IMR-90 (cell line): ENCODE data around the gene C19orf25. TPM values are rescaled to one million over a fixed set of nuclear protein-coding genes. Genes with fewer than 3 reads are reported as not detected.

Source experiments
- ATAC-seq: fragments of 200-7000 bp; cut with Tn5 transposase; 2 replicates; pipeline ENCODE4 v1.9.1; 2020; ENCODE audit warnings: low read depth, mild to moderate bottlenecking, moderate library complexity
- BruUV-seq: library from RNA; stranded (reverse); fragments of 400-500 nt; replicated peaks from 2 replicates; lab custom pipeline; 2021; lab: Mats Ljungman, UMichigan
- CTCF ChIA-PET: fragments of 300-600 bp; formaldehyde crosslinking; extraction: SDS; loops from one replicate; lab custom pipeline; 2021; ENCODE audit warnings: antibody characterized with exemption; lab: Yijun Ruan, JAX
- POLR2A ChIA-PET: fragments of 300-600 bp; sonication (Branson Sonifier 250); formaldehyde crosslinking; loops from one replicate; lab custom pipeline; 2022; ENCODE audit warnings: antibody characterized with exemption; ENCODE audit not compliant: unreplicated experiment; lab: Charles Lee
- DNase-seq: peaks from one replicate; pipeline ENCODE4 v3.0.0; 2013
- H2AFZ ChIP-seq: replicated peaks from 2 replicates; pipeline ENCODE3; 2013; ENCODE audit warnings: low read length, mild to moderate bottlenecking; ENCODE audit not compliant: poor library complexity
- H2AK5ac ChIP-seq: 2 replicates; pipeline ENCODE4 v1.6.1; 2013; ENCODE audit warnings: low read depth, low read length, inconsistent platforms
- H2AK9ac ChIP-seq: replicated peaks from 2 replicates; pipeline ENCODE3; 2013; ENCODE audit warnings: mild to moderate bottlenecking, low read depth, low read length, moderate library complexity; ENCODE audit not compliant: poor library complexity
- H2BK120ac ChIP-seq: 2 replicates; pipeline ENCODE4 v1.6.1; 2013; ENCODE audit warnings: low read depth, low read length, inconsistent platforms
- H2BK15ac ChIP-seq: 3 replicates; pipeline ENCODE4 v1.6.1; 2013; ENCODE audit warnings: low read depth, low read length, inconsistent platforms
- H2BK20ac ChIP-seq: 2 replicates; pipeline ENCODE4 v1.6.1; 2013; ENCODE audit warnings: low read depth, mild to moderate bottlenecking, inconsistent platforms, low read length, moderate library complexity
- H2BK5ac ChIP-seq: 2 replicates; pipeline ENCODE4 v1.6.1; 2013; ENCODE audit warnings: mild to moderate bottlenecking, low read depth, low read length, inconsistent platforms; ENCODE audit not compliant: poor library complexity, severe bottlenecking
- H3K14ac ChIP-seq: replicated peaks from 2 replicates; pipeline ENCODE4 v1.6.1; 2013; ENCODE audit warnings: low read depth, low read length, inconsistent platforms
- H3K18ac ChIP-seq: 2 replicates; pipeline ENCODE4 v1.6.1; 2013; ENCODE audit warnings: low read depth, low read length, control low read depth
- H3K23ac ChIP-seq: 2 replicates; pipeline ENCODE4 v1.6.1; 2013; ENCODE audit warnings: low read depth, low read length, inconsistent platforms
- H3K27ac ChIP-seq: 2 replicates; pipeline ENCODE4 v1.5.1; 2013; ENCODE audit warnings: mild to moderate bottlenecking, control low read depth, low read length; ENCODE audit not compliant: insufficient read depth
- H3K27me3 ChIP-seq: 2 replicates; pipeline ENCODE4 v1.6.1; 2013; ENCODE audit warnings: low read length; ENCODE audit not compliant: control insufficient read depth, insufficient read depth
- H3K36me3 ChIP-seq: 2 replicates; pipeline ENCODE4 v1.6.1; 2013; ENCODE audit warnings: low read length, mixed read lengths; ENCODE audit not compliant: control insufficient read depth, insufficient read depth
- H3K4ac ChIP-seq: 2 replicates; pipeline ENCODE4 v1.6.1; 2013; ENCODE audit warnings: low read depth, low read length, inconsistent platforms
- H3K4me1 ChIP-seq: 2 replicates; pipeline ENCODE4 v1.6.1; 2013; ENCODE audit warnings: low read length, mixed read lengths; ENCODE audit not compliant: control insufficient read depth, insufficient read depth
- H3K4me2 ChIP-seq: 2 replicates; pipeline ENCODE4 v1.6.1; 2013; ENCODE audit warnings: low read depth, mild to moderate bottlenecking, control low read depth, low read length, moderate library complexity
- H3K4me3 ChIP-seq: 2 replicates; pipeline ENCODE4 v1.5.1; 2013; ENCODE audit warnings: low read depth, mild to moderate bottlenecking, control low read depth, low read length, moderate library complexity; ENCODE audit not compliant: insufficient read depth
- H3K56ac ChIP-seq: 2 replicates; pipeline ENCODE4 v1.6.1; 2013; ENCODE audit warnings: low read length, inconsistent platforms; ENCODE audit not compliant: insufficient read depth; ENCODE audit errors: extremely low read depth
- H3K79me1 ChIP-seq, 2 experiments: 2 replicates each; pipeline ENCODE4 v1.6.1; 2013; ENCODE audit warnings: low read length in 2 of 2, inconsistent platforms in 1 of 2, low read depth in 1 of 2
- H3K9ac ChIP-seq: 2 replicates; pipeline ENCODE4 v1.6.1; 2013; ENCODE audit warnings: low read depth, low read length, control low read depth
- H3K9me1 ChIP-seq: 2 replicates; pipeline ENCODE4 v1.6.1; 2013; ENCODE audit warnings: low read length, inconsistent platforms; ENCODE audit not compliant: insufficient read depth
- H3K9me3 ChIP-seq: 2 replicates; pipeline ENCODE4 v1.6.1; 2013; ENCODE audit warnings: low read length; ENCODE audit not compliant: control insufficient read depth, insufficient read depth
- H4K20me1 ChIP-seq: 2 replicates; pipeline ENCODE4 v1.6.1; 2013; ENCODE audit warnings: low read length, inconsistent platforms; ENCODE audit not compliant: insufficient read depth
- H4K5ac ChIP-seq: 2 replicates; pipeline ENCODE4 v1.6.1; 2013; ENCODE audit warnings: mild to moderate bottlenecking, low read depth, low read length, control low read depth
- H4K8ac ChIP-seq, 2 experiments: 2 replicates each; pipeline ENCODE4 v1.6.1; 2013; ENCODE audit warnings: low read depth in 2 of 2, low read length in 2 of 2, control low read depth in 1 of 2, inconsistent platforms in 1 of 2
- H4K91ac ChIP-seq: 2 replicates; pipeline ENCODE4 v1.6.1; 2013; ENCODE audit warnings: low read depth, low read length, inconsistent platforms; ENCODE audit not compliant: insufficient read depth
- MAZ ChIP-seq: IDR thresholded peaks from 2 replicates; pipeline ENCODE4 v1.6.1; 2012; ENCODE audit warnings: low read depth, mild to moderate bottlenecking, low read length, improper control_type of control experiment, moderate library complexity, borderline replicate concordance
- SMC3 ChIP-seq: fragments of 150-350 bp; IDR thresholded peaks from 2 replicates; pipeline ENCODE4 v1.6.1; 2016; ENCODE audit warnings: low read depth, mild to moderate bottlenecking, antibody characterized with exemption, low read length, moderate library complexity
- WGBS, 2 experiments: methylation state at CpG; one replicate each; pipeline versions ENCODE4 v1.1.5 to v1.1.7; 2013; ENCODE audit warnings: missing lambda C conversion rate in 2 of 2; ENCODE audit not compliant: insufficient read length in 1 of 2; ENCODE audit errors: extremely low coverage in 2 of 2; 5-methylcytosine and 5-hydroxymethylcytosine counted together
- dilution Hi-C: fragments of 300-500 bp; cut with HindIII; formaldehyde crosslinking; loops from one replicate; pipeline ENCODE4 v1.14.3; 2018; ENCODE audit warnings: low sequenced_read_pairs; ENCODE audit not compliant: unreplicated experiment
- in situ Hi-C: fragments of 300-500 bp; cut with MboI; formaldehyde crosslinking; loops from 3 replicates; pipeline ENCODE4 v1.14.3; 2019; ENCODE audit warnings: low sequenced_read_pairs, inconsistent platforms, mixed read lengths
- intact Hi-C: fragments of 100-400 bp; cut with micrococcal nuclease; formaldehyde crosslinking; loops from 2 replicates; pipeline ENCODE4 v1.10.0; 2022
- polyA plus RNA-seq, 3 experiments: library from polyadenylated mRNA; depleted of rRNA; stranded (reverse); fragments of >200 nt; gene quantifications; 2 replicates each; pipeline ENCODE4 v1.2.3, GENCODE V29; 2012; ENCODE audit warnings: low replicate concordance in 1 of 3
- total RNA-seq: library from RNA; depleted of rRNA; stranded (reverse); fragments of >200 nt; gene quantifications from 2 replicates; pipeline ENCODE4 v1.2.3, GENCODE V29; 2012

C19orf25 gene
- total and polyA plus RNA-seq, 2 of the 4 experiments (the other 2 are of a cell fraction): 10.4 to 34.9 TPM

DNA sequence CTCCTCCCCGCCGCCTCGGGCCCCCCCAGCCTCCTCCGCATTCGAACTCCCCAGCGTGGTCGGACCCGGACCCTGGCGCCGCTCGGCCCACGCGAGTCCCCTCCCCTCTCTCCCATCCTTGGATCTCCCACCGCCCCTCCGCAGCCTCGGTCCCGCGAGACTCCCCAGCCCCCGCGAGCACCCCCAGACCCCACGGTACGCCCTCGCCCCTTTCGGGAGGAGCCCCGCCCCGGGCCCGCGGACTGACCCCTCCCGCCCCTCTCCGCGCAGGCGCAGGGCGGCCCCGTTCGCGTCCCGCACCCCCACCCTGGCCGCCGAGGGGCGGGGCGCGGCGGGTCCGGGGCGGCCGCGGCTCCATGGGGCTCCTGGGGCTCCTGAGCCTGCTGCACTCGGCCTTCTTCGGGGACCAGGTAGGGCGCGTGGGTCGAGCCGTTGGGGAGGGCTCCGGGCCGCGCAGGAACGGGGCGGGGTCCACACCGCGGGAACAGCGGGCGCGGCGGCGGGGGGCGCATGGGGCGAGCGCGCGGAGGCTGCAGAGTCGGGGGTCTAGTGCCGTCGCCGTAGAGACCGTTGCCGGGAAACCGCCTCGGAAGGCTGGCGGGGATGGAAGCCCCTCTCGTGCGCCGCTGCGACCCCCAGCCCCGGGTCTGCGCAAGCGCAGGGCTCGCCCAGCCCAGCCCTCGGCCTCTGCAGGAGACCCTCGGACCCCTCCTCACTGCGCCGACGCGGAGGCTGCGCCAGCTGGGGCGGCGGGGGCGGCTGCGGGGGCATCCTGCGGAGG, 32.9 kb downstream of the C19orf25 start:
- Histone ChIP-seq H3K56ac (no peak overlapping the region), H3K36me3 (peaks cover 15% of the 10 kb centered on the region), H3K27ac (no peak overlapping the region), H2BK120ac (no peak overlapping the region), H3K79me1 (peaks cover 11 to 19% of the 10 kb centered on the region in 2 experiments; a peak in 3 of 4 replicates), H3K4me1 (peaks cover 5% of the 10 kb centered on the region; the same call in 1 of the 2 replicates), H2AFZ (peak overlapping the region; percentile 85), H2BK20ac (no peak overlapping the region), H2AK5ac (no peak overlapping the region), H3K4me3 (peak overlapping the region; percentile 47), H3K23ac (no peak overlapping the region), H2BK15ac (no peak overlapping the region), H3K14ac (no peak overlapping the region), H3K9me3 (no peaks in the 10 kb centered on the region), H4K5ac (no peak overlapping the region), H2AK9ac (peak overlapping the region; percentile 65), H3K4ac (no peak overlapping the region), H3K27me3 (peaks cover 42% of the 10 kb centered on the region), H2BK5ac (no peak overlapping the region), H4K8ac (no peak overlapping the region; a peak in 1 of 4 replicates), H4K91ac (no peak overlapping the region), H3K9ac (0 out of 2 replicates have a peak overlapping the region, but pooled peaks have one; percentile 29), H3K9me1 (no peaks in the 10 kb centered on the region), H3K4me2 (peak overlapping the region; percentile 65; the same call in 1 of the 2 replicates), H4K20me1 (peaks cover 53% of the 10 kb centered on the region), H3K18ac (no peak overlapping the region)
- WGBS, 2 experiments: 2% methylated on average over 47 of the region's 99 CpGs; no CpG with 5 or more reads in 1 of the 2 experiments
- TF ChIP-seq MAZ: peak; percentile 83; the same call in 1 of the 2 replicates
- TF ChIP-seq SMC3: no peak
- CTCF ChIA-PET: no interaction called here
- BruUV-seq: no TSS peak
- in situ Hi-C loops: no loop called here
- POLR2A ChIA-PET: no interaction called here
- peak; percentile 52 for ATAC-seq
- DNase-seq: no peak
- dilution Hi-C loops: no loop called here
- intact Hi-C loops: no loop called here
